Ascending aorta (tissue), 2 donors: Measurements from ENCODE around the gene PRRT4. TPM values are rescaled to one million over a fixed set of nuclear protein-coding genes. Genes with fewer than 3 reads are reported as not detected.
A peak's percentile ranks its signal among the peaks of the same experiment; 100 is the strongest.

Source experiments
- DNase-seq, 2 donors: peaks; one replicate each; pipeline ENCODE4 v3.0.0-alpha.2; 2019; ENCODE audit warnings: low spot score in 2 of 2
- H3K27ac ChIP-seq, 2 donors: fragments of 200-600 bp; sonication (generic); one replicate each; pipeline ENCODE4 v1.5.1; 2016 to 2017; ENCODE audit warnings: mild to moderate bottlenecking in 1 of 2
- H3K27me3 ChIP-seq: fragments of 200-600 bp; sonication (generic); one replicate; pipeline ENCODE4 v1.5.1; 2017
- H3K36me3 ChIP-seq, 2 donors: fragments of 200-600 bp; sonication (generic); one replicate each; pipeline ENCODE4 v1.5.1; 2016
- H3K4me1 ChIP-seq, 2 donors: fragments of 200-600 bp; sonication (generic); one replicate each; pipeline ENCODE4 v1.5.1; 2016 to 2017; ENCODE audit warnings: mild to moderate bottlenecking in 1 of 2
- H3K4me3 ChIP-seq, 2 donors: fragments of 200-600 bp; sonication (generic); one replicate each; pipeline ENCODE4 v1.5.1; 2016 to 2017; ENCODE audit warnings: mild to moderate bottlenecking in 1 of 2
- H3K9me3 ChIP-seq, 2 donors: fragments of 200-600 bp; sonication (generic); one replicate each; pipeline ENCODE4 v1.5.1; 2016
- intact Hi-C: fragments of 100-400 bp; cut with DNase I; formaldehyde crosslinking; loops from one replicate; pipeline ENCODE4 v1.15.1; 2023
- total RNA-seq: library from RNA; depleted of rRNA; stranded (reverse); fragments of >200 nt; gene quantifications from one replicate; pipeline ENCODE4 v1.1.0, GENCODE V29; 2016
- TF ChIP-seq, protein P1 (sequence below), 3 experiments: fragments of 200-600 bp in 2 of 3; fragments of 450-650 bp in 1 of 3; sonication (generic) in 2 of 3; IDR thresholded peaks; one replicate each; pipeline ENCODE4 v1.5.1; 2016 to 2019; ENCODE audit warnings: antibody characterized with exemption in 3 of 3, mild to moderate bottlenecking in 1 of 3, moderate library complexity in 1 of 3

The PRRT4 gene
- total RNA-seq, 1 donor from 2014 or later = 7.6 TPM

DNA sequence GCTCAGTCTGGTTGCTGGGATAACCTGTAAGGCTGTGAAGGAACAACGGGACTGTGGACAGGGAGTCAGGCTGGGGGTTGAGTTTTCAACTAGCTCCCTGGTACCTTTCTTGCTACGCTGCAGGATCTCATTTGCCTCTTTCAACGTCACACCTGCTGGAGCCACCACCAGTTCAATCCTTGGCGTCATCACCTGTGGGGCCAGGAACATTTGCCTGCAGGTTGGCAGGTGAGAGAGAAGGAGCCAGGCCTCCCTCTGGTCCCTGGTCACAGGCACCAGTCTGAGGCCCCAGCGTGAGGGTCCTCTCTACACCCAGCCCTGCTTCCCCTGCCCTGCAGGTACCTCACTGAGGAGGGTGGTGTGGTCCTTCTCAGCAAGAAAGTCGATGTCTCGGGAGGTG lies 38.5 kb upstream of the PRRT4 start:
- H3K27ac ChIP-seq = no peak overlapping the region
- H3K4me1 ChIP-seq = peaks cover 4 to 5% of the 10 kb centered on the region in 2 donors
- H3K27me3 ChIP-seq = no peaks in the 10 kb centered on the region
- TF ChIP-seq, protein P1, sequence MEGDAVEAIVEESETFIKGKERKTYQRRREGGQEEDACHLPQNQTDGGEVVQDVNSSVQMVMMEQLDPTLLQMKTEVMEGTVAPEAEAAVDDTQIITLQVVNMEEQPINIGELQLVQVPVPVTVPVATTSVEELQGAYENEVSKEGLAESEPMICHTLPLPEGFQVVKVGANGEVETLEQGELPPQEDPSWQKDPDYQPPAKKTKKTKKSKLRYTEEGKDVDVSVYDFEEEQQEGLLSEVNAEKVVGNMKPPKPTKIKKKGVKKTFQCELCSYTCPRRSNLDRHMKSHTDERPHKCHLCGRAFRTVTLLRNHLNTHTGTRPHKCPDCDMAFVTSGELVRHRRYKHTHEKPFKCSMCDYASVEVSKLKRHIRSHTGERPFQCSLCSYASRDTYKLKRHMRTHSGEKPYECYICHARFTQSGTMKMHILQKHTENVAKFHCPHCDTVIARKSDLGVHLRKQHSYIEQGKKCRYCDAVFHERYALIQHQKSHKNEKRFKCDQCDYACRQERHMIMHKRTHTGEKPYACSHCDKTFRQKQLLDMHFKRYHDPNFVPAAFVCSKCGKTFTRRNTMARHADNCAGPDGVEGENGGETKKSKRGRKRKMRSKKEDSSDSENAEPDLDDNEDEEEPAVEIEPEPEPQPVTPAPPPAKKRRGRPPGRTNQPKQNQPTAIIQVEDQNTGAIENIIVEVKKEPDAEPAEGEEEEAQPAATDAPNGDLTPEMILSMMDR (IDR thresholded peaks at IDR 0.05) = no peak
- H3K9me3 ChIP-seq = no peaks in the 10 kb centered on the region
- peaks cover 44 to 60% of the 10 kb centered on the region in 2 donors for H3K36me3 ChIP-seq
- H3K4me3 ChIP-seq = no peak overlapping the region
- DNase-seq = no peak
- intact Hi-C loops = loop anchor here (2.0 kb wide), 2 partner anchors 25 to 59 kb away; no protein-coding TSS in a partner anchor

DNA sequence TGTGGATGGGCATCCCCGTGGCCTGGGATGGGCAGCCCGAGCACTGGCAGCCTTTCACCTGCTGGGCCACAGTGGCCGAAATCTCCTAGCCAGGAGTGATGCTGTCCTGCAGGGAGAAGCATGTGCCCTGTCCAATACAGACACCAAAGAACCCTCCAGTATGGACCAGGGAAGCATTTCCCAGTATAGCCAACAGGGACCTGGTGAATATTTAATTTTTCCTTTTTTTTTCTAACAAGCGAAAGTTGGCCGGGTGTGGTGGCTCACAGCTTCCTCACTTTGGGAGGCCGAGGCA lies 37.3 kb upstream of the PRRT4 start:
- H3K27ac ChIP-seq = no peak overlapping the region
- TF ChIP-seq, protein P1 (IDR thresholded peaks at IDR 0.05) = no peak
- intact Hi-C loops = loop anchor here (2.0 kb wide), 2 partner anchors 26 to 60 kb away; no protein-coding TSS in a partner anchor
- no peak overlapping the region for H3K4me3 ChIP-seq
- H3K36me3 ChIP-seq = peaks cover 56 to 73% of the 10 kb centered on the region in 2 donors
- H3K9me3 ChIP-seq = no peaks in the 10 kb centered on the region
- H3K4me1 ChIP-seq = no peaks in the 10 kb centered on the region
- no peak for DNase-seq
- no peaks in the 10 kb centered on the region for H3K27me3 ChIP-seq

DNA sequence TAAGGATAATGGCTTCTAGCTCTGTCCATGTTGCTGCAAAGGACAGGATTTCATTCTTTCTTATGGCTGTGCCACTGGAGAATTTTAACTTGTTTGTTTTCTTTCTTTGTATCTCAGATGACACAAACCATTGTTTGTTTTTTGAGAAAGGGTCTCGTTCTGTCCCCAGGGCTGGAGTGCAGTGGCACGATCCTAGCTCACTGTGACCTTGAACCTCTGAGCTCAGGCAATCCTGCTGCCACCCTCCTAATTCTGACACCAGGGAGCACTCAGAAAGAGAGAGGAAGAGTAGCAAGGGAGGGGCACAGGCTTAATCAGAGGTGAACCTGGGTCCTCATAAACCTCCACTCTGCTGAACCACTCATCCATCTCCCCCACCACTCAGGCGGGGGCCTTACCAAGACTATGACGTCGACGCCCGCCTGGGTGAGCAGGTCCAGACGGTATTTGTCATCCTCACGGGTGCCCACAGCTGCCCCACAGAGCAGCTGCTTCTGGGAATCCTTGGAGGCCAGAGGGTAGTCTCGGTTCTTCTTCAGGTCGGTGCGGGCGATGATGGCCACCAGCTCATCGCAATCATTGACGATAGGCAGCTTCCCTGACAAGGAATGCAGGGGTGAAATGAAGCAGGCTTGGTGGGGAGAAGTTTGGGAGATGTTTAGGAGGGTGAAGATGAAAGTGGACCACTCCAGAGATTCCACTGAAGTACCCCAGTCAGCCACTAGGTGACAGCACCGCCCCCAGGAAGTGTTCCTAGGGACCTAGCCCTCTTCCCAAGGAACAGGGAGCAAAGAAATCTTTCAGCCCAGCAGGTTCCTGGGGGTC lies 36.7 kb upstream of the PRRT4 start:
- intact Hi-C loops = loop anchor here (2.0 kb wide), 2 partner anchors 27 to 61 kb away; no protein-coding TSS in a partner anchor
- H3K36me3 ChIP-seq = peaks cover 62 to 78% of the 10 kb centered on the region in 2 donors

DNA sequence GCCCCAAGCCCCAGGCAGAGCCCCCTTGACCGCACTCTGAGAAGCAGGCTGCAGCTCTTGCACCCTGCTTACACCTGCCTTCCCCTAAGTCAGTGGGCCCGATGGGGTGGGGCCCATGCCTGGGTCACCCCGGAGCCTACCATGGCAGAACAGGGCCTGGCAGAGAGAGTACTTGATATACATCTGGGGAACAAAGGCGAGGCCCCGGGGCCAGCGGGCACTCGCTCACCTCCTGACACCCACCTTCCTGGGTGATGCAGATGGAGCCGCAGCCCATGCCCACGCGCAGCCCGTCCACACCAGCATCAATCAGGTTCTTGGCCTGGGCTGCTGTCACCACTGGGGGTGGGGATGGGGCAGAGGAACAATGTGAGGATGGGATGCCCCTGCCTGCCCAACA lies 34.9 kb upstream of the PRRT4 start:
- no peak for DNase-seq
- intact Hi-C loops = no loop called here
- H3K4me3 ChIP-seq = no peak overlapping the region
- H3K27ac ChIP-seq = no peak overlapping the region
- TF ChIP-seq, protein P1 (IDR thresholded peaks at IDR 0.05) = no peak
- no peaks in the 10 kb centered on the region for H3K27me3 ChIP-seq
- peaks cover 73 to 91% of the 10 kb centered on the region in 2 donors for H3K36me3 ChIP-seq
- no peaks in the 10 kb centered on the region for H3K9me3 ChIP-seq
- no peaks in the 10 kb centered on the region for H3K4me1 ChIP-seq

More for the DNA sequence above, 36.7 kb upstream of the PRRT4 start:
- H3K27ac ChIP-seq = no peak overlapping the region
- H3K9me3 ChIP-seq = no peaks in the 10 kb centered on the region
- H3K4me3 ChIP-seq = no peak overlapping the region
- no peaks in the 10 kb centered on the region for H3K4me1 ChIP-seq
- H3K27me3 ChIP-seq = no peaks in the 10 kb centered on the region
- no peak for DNase-seq
- TF ChIP-seq, protein P1 (IDR thresholded peaks at IDR 0.05) = peak; percentile 83 to 91 (median 89)

DNA sequence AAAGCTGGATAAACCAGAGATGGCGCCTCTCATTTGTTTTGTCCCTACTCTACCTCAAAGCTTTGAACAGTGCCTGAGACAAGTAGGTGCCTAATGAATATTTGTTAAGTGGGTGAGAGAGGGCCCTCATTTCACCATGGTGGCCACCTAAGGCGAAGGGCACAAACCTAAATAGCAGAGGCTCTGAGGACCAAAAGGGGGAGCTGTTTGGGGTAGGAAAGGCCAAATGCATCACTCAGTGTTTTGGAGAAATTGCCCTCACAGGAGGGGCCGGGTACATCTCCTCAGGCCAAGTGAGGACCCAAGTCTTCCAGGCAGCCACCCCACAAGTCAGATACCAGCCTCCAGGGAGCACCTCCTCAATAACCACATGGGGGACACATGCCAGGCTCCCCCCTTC lies 34.3 kb upstream of the PRRT4 start:
- no peaks in the 10 kb centered on the region for H3K27me3 ChIP-seq
- H3K36me3 ChIP-seq = peaks cover 71 to 85% of the 10 kb centered on the region in 2 donors
- no peak overlapping the region for H3K4me3 ChIP-seq
- H3K27ac ChIP-seq = no peak overlapping the region
- intact Hi-C loops = no loop called here
- H3K9me3 ChIP-seq = no peaks in the 10 kb centered on the region
- H3K4me1 ChIP-seq = no peaks in the 10 kb centered on the region
- TF ChIP-seq, protein P1 (IDR thresholded peaks at IDR 0.05) = no peak
- DNase-seq = no peak
